HG02981 (cell line): ENCODE results near the gene ELOB.

Experiments used
- ATAC-seq: cut with Tn5 transposase; IDR thresholded peaks from one replicate; pipeline ENCODE4 v1.9.1; 2021; ENCODE audit warnings: mild to moderate bottlenecking, moderate library complexity; ENCODE audit not compliant: unreplicated experiment

ELOB gene

GRCh38 chr16:2777231-2777902, at the start of gene ELOB:
ELOB (minus strand) TSS chr16:2777280; CDS start chr16:2777239, 41 bp downstream.
- ATAC-seq = peak; percentile 85

GRCh38 chr16:2825906-2826305, 48.8 kb upstream of the ELOB start:
- no peak for ATAC-seq

GRCh38 chr16:2825049-2825742, 48.1 kb upstream of the ELOB start:
- ATAC-seq = no peak

GRCh38 chr16:2824626-2825025, 47.5 kb upstream of the ELOB start:
- ATAC-seq = no peak

- ATAC-seq = no peak
Measured at GRCh38 chr16:2822496-2822895, 45.4 kb upstream of the ELOB start.

GRCh38 chr16:2822158-2822495, 45.0 kb upstream of the ELOB start:
- no peak for ATAC-seq

GRCh38 chr16:2821487-2822157, 44.5 kb upstream of the ELOB start:
- ATAC-seq = no peak

- ATAC-seq = no peak
Measured at GRCh38 chr16:2820836-2821486, 43.9 kb upstream of the ELOB start.

- no peak for ATAC-seq
Measured at GRCh38 chr16:2819939-2820835, 43.1 kb upstream of the ELOB start.

GRCh38 chr16:2819179-2819938, 42.3 kb upstream of the ELOB start:
- no peak for ATAC-seq

- no peak for ATAC-seq
Measured at GRCh38 chr16:2818272-2818876, 41.3 kb upstream of the ELOB start.

GRCh38 chr16:2817340-2818271, 40.5 kb upstream of the ELOB start:
- no peak for ATAC-seq

- ATAC-seq = no peak
Measured at GRCh38 chr16:2816751-2817339, 39.8 kb upstream of the ELOB start, which contains the start of gene PRSS21. PRSS21 (plus strand) TSS chr16:2817237; CDS start chr16:2817269, 32 bp downstream.

- no peak for ATAC-seq
Measured at GRCh38 chr16:2815299-2815771, 38.3 kb upstream of the ELOB start.

- no peak for ATAC-seq
Measured at GRCh38 chr16:2814551-2815298, 37.6 kb upstream of the ELOB start.

- ATAC-seq = no peak
Measured at GRCh38 chr16:2813771-2814221, 36.7 kb upstream of the ELOB start.
